Sigmoid colon (tissue), 4 donors: ENCODE results near the gene PLK1.

Experiments used
- CTCF ChIP-seq, 4 experiments: fragments of 450-650 bp in 3 of 4; fragments of 200-600 bp in 1 of 4; IDR thresholded peaks; one replicate each; pipeline ENCODE4 v1.5.1; 2016 to 2019; ENCODE audit warnings: antibody characterized with exemption in 4 of 4, mild to moderate bottlenecking in 3 of 4, moderate library complexity in 2 of 4
- POLR2AphosphoS5 ChIP-seq, 4 donors: sonication (generic); formaldehyde crosslinking; IDR thresholded peaks; one replicate each; pipeline ENCODE4 v1.6.1; 2017; ENCODE audit warnings: antibody characterized with exemption in 4 of 4

GRCh38 chr16:23739516-23739915 lies 60.8 kb downstream of the PLK1 start:
- TF ChIP-seq POLR2AphosphoS5 (IDR thresholded peaks at IDR 0.05) (no peak), CTCF (IDR thresholded peaks at IDR 0.05) (no peak)
